HuH-7.5 (cell line): Measurements from ENCODE around the gene SRMS.
"Not testable (repeated sequence)": the region's sequence is repeated elsewhere in the genome, so short reads cannot be mapped to it uniquely, and the experiment has no call there.

Experiments used
- DNase-seq: peaks from one replicate; pipeline ENCODE4 v3.0.0; 2011; ENCODE audit warnings: low spot score

The SRMS gene

GRCh38 chr20:63520934-63521601 lies 26.5 kb downstream of the SRMS start:
- peak; percentile 85 for DNase-seq

GRCh38 chr20:63520504-63520933 lies 27.0 kb downstream of the SRMS start, which contains the start of gene PPDPF:
Gene PPDPF (plus strand): TSS chr20:63520765. CDS start chr20:63521309, 544 bp downstream.
- peak; percentile 96 for DNase-seq

DNA sequence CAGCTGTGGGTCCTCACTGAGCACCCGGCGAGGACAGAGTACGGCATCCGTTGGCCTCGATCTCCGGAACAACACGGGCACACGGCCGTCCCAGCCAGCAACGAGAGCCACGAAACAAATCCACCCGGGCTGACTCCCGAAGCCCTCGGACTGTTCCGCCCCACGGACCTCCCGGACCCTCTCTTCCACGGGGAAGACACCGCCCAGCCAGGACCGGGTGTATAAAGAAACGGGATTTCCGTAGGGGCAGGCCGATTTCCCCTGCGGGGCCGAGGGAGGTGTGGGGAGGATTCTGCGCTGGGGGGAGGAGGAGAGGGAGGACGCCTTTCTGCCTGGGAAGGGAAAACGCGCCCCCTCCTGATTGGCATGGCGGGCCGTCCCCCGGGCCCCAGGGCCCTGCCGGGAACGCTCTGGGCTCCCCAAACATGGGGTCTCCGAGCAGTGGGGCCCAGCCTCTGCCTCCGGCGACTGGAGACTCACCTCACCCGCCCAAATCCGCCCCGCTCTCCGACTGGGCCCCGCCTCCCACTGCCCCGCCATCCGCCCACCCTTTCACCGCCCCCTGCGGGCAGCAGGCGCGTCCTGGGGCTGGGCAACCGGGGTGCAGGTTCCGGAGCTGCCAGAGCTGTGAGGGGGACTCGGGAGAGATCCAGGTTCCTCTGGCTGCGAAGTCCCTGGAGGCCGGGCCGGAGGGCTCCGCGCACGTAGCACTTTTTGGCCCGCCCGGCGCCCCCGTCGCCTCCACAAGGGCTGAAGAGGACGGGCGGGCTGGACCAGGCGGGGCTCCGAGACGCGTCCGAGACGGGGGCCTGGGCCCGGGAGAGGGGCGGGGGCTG lies 27.7 kb downstream of the SRMS start:
- peak; percentile 84 for DNase-seq

- no peak for DNase-seq
Observed at GRCh38 chr20:63518946-63519667, 28.4 kb downstream of the SRMS start.

DNA sequence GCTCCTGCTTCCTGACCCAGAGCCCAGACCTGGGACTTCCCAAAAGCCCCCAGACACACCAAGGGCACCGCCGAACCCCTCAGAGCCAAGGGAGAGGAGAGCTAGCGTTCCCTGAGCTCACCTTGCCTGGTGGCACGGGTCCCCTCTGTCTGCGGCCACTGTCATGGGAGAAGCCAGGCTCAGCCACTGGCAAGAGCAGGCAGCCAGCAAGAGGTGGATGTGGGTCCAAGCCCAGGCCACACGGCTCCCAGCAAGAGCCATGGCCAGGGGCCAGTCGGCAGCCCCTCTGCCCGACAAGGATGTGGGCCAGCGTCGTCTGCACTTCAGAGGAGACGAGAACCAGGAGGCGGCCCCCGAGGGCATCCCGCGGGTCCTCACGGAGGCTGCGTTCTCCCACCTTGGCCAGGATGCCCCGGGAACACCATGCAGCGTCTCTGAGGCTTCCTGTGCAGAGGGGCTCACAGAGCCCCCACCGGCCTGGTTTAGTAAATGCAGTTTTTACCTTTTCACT lies 29.1 kb downstream of the SRMS start:
- no peak for DNase-seq

GRCh38 chr20:63517376-63518309 lies 29.9 kb downstream of the SRMS start:
- DNase-seq: no peak

GRCh38 chr20:63514520-63514919 lies 33.0 kb downstream of the SRMS start:
- not testable (repeated sequence) for DNase-seq

DNA sequence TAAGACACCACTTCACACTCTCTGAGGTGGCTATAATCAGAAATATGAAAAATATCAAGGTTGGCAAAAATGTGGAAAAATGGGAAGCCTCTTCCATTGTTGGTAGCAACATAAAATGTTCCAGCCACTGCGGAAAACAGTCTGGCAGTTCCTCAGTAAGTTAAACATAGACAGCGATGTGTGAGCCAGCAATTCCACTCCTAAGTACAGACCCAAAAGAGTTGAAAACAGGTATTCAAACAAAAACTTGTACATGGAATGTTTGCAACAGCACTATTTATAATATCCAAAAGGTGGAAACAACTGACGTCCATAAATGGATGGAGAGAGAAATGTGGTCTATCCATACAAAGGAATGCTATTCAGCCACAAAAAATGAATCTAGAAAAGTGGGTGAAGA lies 34.3 kb downstream of the SRMS start:
- no peak for DNase-seq

- no peak for DNase-seq
Observed at GRCh38 chr20:63509088-63509564, 38.4 kb downstream of the SRMS start.

DNA sequence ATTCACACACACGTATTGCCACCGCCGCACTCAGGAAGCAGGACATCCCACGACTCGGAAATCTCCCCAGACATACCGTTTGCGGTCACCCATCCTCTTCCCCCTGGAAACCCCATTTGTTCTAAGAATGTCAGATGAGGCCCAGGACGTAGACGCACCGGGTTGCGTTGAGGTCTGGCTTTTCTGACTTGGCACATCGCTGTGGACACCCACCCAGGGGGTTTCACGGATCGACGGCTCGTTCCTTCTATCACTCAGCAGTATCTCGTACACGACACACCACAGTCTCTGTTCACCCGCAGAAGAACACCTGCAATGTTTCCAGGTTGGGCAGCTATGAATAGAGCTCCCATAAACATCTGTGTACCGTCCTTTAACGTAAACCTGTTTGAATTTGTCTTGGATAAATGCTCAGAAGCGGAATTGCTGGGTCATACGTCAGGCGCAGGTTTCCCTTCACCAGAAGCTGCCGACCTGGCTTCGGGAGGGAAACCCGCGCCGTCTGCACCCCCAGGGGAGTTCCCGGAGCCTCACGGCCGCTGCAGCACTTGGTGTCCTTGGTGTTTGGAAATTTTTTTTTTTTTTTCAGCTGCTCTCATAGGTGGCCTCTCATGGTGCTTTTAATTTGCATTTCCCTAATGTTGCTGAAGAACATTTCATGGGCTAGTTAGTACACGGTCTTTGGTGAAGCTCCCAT lies 39.3 kb downstream of the SRMS start:
- no peak for DNase-seq

- no peak for DNase-seq
Observed at GRCh38 chr20:63507083-63507743, 40.3 kb downstream of the SRMS start.

- DNase-seq: no peak
Observed at GRCh38 chr20:63505723-63506122, 41.8 kb downstream of the SRMS start.

GRCh38 chr20:63505281-63505680 lies 42.3 kb downstream of the SRMS start:
- no peak for DNase-seq

- DNase-seq: no peak
Observed at GRCh38 chr20:63504642-63505041, 42.9 kb downstream of the SRMS start.

- no peak for DNase-seq
Observed at GRCh38 chr20:63503524-63503923, 44.0 kb downstream of the SRMS start.

GRCh38 chr20:63502671-63503172 lies 44.8 kb downstream of the SRMS start:
- DNase-seq: no peak

- no peak for DNase-seq
Observed at GRCh38 chr20:63501818-63502670, 45.5 kb downstream of the SRMS start.

DNA sequence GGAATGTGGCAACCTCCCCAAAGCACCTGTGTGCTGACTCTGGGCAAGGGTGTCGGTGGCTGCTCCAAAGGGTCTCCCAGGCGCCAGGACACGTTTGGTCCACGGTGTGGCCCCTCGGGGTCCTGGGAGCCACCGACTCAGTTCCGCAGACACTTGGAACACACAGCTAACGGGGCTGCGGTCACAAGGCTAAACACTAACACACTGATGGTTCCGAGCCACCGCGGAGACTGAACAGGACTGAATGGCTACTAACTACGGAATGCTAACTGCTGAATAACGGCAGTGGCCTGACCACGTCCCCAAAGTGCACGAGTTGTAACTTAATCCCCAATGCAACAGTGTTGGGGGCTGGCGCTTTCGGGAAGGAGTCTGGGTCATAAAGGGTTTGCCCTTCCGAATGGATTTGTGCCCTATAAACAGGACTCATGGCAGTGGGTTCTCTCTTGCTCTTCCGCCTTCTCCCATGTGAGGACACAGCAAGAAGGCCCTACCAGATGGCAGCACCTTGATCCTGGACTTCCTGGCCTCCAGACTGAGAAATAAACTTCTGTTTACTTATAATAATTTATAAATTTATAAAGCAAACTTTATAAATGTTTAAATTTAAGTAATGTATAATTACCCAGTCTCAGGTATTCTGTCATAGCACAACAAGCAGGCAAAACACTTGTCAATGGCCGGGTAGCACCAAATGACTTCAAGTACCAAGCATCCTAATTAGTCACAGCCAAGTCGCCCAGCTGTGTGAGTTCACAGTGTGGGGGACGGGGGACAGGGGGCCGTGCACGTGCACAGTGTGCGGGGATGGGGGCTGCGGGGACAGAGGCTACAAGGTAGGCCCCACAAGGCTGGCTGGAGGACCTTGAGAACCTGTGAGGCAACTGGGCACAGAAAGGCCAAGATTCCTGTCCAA lies 46.4 kb downstream of the SRMS start:
- DNase-seq: no peak
